ENCODE results near the gene ARRDC1.
"Not testable (repeated sequence)": the region's sequence is repeated elsewhere in the genome, so short reads cannot be mapped to it uniquely, and the experiment has no call there.

Gene ARRDC1

DNA sequence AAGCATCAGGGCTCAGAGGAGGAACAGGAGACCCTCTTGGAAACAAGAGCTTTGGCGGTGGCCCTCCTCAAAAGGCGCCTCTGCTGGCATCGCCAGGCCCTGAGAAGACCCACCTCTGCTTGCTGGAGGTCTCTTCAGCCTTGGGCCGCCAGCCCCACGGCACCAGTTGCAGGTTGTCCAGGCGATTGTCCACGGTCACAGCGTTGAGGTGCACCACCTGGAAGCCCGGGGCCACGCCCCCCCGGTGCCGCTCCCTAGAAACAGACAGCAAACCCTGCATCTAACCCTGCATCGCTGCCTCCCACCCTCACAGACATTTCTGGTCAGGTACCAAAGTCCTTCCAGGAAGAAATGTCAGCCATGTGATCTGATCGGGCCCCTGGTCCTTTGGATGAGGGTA lies 18.6 kb upstream of the ARRDC1 start:
- DNase-seq: no peak

DNA sequence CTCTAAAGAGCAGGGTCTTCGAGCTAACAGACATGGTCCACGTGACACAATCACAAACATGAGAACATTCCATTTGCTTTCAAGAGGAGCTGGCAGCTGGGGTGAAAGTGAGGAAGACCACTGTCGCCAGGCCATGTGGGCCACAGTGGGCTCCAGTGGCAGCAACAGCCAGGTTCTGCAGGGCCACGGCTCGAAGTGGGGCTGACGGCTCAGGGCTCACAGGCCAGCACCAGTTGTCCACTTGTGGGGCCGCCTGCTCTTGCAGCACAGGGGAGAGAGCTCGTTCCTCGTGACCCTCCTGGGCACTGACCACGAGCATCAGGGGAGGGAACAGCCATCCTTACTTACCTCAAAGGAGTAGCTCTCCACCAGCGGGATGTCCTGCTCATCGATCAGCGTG lies 17.2 kb upstream of the ARRDC1 start:
- no peak for DNase-seq

DNA sequence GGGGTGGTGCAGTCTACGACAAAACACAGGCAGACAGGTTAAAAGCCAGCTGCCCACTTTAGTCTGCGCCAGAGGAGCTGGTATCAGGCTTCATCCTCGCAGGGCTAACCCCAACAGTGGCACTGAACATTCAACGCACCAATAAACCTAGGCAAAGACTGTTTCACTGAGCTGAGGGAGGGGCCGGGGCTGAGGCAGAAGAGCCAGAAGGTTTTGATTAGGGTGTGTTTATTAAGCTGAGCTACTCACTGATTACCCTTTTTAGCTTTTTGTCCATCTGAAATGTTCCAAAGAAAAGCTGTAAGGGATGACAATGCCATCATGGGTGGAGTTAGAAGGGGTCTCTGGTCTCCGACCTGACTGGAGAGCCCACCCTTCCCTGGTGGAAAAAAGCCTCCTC lies 16.6 kb upstream of the ARRDC1 start:
- DNase-seq: no peak

DNA sequence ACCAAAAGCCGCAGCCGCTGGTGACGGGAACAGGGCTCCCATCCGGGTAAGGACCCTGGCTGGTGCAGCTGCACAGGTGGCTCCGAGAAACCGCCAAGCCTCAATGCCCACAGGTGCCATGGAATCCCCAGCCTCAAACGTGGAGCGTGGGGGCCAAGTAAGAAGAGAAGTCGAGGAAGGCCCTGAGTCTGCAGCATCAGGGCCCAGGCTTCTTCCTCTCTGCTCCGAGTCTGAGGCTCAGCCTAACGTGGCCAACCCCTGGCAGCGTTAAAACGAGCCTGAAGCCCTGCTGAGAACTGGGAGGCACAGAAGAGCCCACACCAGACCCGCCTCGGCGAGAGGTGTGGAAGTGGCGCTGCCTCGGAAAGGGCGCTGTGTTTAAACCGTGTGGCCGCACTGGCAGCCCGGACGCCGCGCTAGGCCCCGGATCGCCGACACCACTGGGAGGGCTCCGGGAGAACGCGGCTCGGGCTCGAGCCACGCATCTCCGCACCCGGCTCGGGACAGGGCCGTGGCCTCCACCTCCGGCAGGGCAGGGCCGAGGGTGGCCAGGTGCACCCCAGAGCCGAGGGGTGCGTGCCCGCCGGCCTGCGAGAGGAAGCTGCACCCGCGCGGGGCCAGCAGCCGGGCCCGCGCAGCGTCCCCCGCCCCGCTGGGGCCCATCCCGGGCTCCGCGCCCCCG lies 15.9 kb upstream of the ARRDC1 start:
- DNase-seq: no peak

DNA sequence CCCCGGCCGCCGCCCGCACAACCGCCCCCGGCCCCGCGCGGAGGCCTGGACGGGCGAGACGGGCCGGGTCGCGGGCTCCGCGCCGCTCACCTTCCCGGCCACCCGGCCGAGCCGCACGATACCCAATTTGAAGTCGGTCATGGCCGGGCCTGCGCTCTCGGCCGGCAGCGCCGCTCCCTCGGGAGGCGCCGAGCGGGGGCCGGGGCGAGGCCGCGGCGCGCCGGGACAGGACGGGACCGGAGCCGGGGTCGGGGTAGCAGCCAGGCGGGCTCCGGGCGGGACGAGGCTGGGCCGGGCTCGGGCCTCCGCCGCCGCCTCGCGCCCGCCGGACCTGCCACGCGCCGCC lies 15.4 kb upstream of the ARRDC1 start:
- no peak for DNase-seq

DNA sequence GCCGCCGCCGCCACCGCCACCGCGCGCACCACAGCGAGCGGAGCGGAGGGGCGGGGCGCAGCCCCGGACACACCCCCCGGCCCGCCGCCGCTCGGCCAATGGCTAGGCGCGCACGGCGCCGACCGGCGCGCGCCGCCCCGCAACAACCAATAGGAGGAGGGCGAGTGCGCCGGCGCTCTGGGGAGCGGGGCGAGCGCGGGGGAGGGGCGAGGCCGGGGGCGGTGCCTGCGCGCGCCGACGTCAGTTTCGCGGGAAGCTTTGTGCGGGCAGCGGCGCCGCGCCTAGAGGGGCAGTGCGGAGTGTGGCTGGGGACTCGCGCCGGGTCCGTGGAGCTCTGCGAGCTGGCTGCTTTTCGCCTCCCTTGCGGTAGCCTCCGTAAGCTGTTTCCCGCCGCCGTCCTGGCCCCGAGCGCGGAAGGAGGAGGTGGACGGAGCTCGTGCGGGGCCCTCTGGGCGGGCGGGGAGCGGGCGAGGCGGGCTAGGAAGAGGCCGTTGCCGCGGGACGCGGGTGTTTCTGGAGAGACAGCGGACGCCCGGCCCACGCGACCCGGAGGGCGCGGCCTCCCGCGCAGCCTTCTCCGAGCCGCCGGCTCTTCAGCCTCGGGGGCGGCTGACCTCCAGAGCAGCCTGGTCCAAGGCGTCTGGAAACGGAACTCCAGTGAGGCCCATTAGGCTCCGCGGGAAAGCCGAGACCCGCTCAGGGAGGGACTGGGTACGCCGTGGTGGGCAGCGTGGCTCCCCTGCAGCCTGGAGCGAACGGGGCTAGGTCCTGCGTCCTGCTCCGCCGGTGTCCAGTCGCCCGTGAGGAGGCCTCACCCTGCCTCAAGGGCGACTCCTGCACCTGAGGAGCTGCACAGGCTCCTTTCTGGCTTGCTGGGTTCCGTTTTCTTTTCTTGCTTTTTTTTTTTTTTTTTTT lies 14.8 kb upstream of the ARRDC1 start, which contains the start of gene ZMYND19:
Gene ZMYND19, minus strand, starts transcription at position 44 of the 915 bp plus-strand sequence. CDS start 249 bp downstream, outside the sequence.
- DNase-seq: peak; percentile 93

DNA sequence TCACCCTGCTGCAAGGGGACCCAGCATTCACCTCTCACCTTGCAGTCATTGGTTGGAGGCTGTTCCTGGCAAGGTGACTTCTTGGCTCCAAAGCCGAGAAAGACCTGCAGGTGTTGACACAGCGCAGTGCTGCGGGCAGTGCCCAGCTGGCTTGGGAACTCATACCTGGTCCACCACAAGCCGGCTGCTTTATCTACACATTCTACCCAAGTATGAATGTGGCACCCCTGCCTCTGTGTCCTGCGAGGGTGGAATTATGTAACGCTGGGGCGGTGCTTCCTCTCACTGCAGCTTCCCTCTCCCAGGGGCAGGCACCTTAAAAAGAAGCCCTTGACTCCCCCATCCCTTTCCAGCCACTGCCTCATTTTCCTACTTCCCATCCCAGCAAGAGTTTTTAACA lies 12.7 kb upstream of the ARRDC1 start:
- no peak for DNase-seq

DNA sequence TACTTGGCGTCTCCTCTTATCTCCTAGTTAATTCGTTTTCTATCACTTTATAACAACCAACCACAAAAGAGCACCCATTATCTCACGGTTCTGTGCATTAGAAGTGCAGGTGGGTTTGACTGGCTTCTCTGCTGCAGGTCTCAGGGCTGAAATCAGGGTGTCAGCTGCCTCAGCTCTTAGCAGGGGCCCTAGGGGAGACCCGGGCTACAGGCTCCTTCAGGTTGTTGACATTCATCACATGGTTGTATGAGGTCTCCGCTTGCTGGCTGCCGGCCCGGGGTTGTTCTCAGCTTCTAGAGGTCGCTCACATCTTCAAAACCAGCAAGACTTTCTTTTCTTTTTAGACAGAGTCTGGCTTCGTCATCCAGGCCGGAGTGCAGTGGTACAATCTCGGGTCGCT lies 12.3 kb upstream of the ARRDC1 start:
- no peak for DNase-seq

DNA sequence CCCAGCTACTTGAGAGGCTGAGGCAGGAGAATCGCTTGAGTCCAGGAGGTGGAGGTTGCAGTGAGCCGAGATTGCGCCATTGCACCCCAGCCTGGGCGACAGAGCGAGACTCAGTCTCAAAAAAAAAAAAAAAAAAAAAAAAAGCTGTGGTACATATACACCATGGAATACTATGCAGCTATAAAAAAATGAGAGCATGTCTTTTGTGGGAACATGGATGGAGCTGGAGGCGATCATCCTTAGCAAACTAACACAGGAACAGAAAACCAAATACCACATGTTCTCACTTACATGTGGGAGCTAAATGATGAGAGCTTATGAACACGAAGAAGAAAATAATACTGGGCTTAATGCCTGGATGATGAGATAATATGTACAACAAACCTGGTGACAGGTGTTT lies 8.9 kb upstream of the ARRDC1 start:
- DNase-seq: not testable (repeated sequence)

DNA sequence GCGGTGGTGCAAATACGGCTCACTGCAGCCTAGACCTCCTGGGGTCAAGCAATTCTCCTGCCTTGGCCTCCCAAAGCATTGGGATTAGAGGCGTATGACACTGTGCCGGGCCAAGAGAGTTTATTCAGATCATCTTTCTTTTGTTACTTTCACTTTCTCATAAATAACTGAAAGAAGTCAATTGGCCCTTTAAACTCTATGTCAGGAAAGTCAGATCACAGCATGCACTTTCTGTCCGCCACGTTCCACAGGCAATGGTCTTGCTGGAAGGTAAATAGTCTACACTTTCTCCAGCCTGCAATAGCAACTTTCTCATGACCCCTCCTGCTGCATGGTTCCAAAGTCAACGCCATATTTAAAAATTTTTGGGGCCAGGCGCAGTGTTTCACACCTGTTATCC lies 6.5 kb upstream of the ARRDC1 start:
- no peak for DNase-seq

DNA sequence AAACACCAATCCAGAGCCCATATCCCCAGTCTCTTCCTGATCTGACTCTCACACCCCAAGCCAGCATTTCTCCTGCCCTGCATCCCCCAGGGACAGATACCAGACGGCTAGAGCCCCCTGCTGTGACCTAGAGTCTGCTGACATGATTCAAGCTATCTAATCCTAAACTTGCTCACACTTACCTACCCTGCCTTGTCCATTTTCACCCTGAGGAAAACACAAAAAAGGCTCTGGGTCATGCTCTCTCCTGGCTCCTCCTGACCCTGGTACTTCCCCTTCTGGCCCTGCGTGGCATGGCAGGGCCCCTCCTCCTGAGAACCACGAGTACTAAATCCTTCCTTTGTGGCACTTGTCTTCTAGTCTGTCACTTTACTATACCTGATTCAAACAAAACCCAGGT lies 2.8 kb upstream of the ARRDC1 start:
- no peak for DNase-seq

DNA sequence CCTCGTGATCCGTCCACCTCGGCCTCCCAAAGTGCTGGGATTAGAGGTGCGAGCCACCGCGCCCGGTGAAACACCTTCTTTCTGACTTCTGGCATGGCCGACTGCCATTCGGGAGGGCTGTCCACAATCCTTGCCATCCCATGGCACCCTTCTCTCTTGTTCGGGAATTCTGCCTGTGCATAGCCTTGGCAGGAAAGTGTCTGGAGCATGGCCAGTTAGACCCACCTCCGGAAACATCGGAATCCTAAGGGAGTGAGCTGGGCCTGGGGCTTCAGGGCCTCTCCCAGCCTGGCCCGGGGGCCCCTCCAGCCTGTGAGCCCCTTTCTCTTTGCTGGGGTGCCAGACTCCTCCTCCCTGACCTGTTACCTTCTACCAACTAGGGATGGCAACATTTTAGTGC lies 1.6 kb upstream of the ARRDC1 start:
- DNase-seq: no peak

DNA sequence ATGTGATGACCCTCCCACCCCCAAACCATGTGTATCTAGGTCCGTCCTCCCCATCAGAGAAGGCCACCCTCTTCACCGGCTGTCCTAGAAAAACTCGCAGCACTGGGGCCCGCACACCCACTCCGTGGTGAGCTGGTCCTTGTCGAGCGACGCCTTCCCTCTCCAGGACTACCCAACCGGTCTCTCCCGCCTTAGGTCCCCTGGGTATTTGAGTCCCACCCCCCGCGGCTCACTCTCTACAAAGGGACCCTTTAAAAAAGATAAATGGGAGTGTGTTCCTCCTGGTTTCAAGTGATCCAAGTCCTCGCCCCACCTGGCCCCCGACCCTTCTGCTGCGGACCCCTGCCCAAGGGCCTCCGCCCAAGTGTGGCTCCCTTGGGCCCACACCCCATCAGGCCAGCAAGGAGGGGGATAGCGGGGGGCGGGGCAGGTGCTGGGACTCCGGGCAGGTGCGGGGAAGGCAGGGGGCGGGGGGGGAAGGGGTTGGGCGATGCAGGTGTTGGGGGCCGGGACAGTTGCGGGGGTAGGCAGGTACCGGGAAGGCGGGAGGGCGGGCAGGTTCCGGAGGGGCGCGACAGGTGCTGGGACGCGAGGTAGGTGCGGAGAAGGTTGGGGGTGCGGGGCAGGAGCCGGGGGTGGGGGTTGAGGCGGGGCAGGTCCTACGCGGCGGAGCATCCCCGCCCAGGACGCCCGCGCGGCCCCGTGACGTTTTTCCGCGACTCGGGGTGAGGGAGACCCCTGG lies 970 bp upstream of the ARRDC1 start:
- DNase-seq: no peak

DNA sequence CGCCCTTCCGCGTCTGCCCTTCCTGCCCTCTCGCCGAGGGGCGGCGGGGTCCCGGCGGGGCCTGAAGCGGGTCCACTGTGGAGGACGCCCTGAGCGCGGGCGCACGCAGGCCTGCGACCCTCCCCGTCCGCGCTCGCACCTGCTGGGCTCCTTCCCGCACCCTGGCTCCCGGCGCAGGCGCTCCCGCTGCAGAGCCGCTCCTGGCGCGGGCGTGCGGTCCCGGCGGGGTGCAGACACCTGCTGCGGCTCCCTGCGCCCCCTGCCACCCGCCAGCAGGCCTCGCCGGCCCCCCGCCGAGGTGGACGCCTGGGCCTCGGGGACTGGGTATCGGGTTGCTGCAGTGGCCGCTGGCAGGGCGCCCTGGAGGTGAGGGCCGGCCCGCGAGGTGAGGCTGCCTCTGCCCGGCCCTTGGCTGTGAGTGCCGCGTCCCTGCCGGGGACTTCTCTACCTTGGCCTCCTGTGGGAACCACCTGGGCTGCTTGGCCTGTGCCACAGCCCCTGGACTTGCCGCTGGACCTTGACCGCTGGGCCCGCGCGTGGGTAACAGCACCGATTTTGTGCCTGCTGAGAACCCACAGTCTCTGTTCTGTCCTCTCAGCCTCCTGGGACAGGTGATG lies 627 bp downstream of the ARRDC1 start:
- DNase-seq: no peak

DNA sequence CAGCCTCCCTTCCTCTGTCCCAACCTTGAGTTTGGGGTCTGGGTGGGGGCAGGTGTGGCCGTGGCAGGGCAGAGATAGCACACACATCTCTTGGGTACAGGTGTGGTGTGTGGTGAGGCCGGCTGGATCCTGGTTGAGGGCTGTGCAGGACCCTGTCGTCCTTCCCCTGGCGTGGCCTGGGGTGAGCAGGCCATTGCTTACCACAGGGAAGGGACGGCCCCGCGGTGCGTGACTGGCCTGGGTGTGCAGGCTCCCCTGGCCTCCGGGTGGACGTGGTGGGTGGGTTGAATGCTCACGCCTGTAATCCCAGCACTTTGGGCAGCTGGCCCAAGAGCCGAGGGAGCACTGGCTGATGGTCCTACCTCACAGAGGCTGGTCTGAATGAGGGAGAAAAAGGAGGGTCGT lies 1.2 kb downstream of the ARRDC1 start:
- no peak for DNase-seq

DNA sequence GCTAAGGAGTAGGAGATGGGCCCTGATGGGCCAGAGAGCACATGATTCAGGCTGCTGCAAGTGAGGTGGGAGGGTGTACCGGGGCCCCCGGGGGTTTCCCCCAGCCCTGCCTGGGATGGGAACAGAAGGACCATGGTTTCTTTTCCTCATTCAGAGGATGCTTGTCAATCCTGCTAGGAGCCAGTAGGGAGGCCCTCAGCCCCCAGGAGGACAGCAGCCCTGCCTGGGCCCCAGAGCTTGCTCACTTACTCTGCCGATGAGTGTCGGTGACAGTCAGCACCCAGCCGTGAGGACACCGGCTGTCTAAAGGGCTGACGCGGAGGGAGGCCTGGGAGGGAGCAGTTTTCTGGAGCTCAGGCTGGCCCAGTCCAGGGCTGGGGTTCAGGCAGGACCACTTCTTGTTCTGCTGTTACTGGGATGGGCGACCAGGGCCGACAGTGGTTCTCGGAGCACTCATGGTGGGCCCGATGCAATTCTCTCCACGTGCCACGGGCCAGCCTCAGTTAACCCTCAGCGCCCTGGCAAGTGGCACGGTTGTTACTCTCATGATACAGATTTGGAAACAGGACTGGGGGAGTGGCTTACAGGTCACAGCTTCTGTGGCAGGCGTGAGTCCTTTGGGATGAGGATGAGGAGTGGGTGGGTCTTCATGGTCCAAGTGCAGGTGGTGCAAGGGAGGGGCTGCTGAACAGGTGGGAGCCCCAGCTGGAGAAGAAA lies 1.8 kb downstream of the ARRDC1 start:
- no peak for DNase-seq

DNA sequence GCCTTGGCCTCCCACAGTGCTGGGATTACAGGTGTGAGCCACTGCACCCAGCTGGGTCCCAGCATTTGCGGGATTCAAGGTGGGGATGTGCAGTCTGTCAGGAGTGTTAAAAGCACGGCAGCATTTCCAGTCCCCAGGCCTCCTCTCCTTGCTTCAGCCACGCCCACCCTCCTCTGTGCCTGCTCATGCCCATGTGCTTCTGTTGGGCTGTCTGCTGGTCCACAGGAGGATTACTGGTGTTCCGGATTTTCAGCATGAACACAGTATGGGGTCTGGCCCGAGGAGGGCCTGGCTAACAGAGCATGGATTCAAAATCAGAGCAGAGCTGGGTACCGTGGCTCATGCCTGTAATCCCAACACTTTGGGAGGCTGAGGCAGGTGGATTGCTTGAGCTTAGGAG lies 5.5 kb downstream of the ARRDC1 start:
- no peak for DNase-seq

DNA sequence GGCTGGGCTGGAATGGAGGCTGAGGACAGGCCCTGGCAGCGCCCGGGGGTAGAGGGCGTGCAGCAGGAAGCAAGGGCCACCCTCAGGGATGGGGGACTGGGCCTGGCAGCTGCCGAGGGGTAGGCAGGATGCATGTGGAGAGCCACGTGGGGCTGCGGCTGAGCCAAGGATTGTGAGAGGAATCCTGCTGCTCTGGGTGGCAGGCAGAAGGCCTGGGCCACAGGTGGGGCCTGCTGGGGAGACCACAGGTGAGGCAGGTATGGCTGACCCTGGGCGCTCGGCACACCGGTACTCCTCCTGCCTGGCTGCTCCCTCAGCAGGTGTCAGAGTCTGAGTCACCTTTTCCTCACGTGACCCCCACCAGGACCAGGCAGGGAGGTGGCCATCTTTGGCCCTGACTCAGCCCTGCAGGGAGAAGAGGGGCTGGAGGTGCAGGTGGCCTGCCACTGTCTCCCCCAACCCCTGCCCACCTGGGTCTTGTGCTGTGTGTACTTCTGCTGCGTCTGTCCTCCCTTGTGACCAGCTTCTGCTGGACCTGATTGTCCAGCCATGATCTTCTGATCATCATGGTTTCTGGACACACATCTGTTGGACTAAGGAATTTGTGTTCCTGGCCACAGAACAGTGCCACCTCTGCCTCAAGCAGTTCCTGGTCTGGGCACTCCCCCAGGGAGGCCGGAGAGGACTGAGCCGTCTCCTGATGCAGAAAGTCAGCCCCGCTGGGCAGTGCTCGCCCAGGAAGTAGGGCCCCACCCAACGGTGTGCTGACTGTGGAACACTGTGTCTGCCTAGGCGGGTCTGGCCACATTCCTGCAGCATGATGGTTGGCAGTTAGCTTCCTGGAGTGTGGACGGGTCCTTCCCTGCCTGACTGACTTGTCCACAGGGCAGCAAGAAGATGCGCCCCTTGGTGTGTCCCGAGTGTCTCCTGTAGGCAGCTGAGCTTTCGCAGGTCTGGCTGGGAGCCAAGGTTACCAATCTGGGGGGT lies 6.4 kb downstream of the ARRDC1 start:
- DNase-seq: no peak

DNA sequence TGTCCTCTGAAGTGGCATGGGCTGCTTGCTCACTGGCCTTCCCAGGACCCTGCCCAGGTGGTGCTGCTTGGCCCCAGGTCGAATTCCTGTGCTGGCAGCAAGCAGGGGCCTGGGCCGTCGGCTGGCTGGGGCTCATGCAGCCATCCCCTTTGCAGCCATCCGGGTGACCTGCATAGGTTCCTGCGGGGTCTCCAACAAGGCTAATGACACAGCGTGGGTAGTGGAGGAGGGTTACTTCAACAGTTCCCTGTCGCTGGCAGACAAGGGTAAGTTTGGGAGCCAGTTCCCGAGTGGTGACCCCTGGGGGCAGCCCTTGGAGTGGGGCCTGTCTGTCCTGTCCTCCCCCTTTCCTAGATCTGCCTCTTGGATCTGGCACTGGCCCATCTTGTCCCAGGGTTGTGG lies 7.3 kb downstream of the ARRDC1 start:
- DNase-seq: no peak

DNA sequence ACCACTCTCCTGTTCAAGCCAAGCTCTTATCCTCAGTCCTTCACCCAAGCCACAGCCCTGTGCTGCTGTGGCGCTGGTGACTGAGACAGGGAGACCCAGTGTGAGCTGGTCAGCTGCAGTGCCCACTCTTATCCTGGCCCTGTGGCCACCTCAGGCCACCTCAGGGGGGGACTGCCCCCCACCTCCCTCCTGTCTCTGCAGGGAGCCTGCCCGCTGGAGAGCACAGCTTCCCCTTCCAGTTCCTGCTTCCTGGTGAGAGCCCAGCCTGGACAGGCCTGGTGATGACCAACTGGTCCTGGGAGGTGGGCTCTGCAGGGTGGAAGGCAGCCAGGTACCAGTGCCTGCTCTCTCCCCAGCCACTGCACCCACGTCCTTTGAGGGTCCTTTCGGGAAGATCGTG lies 7.8 kb downstream of the ARRDC1 start:
- DNase-seq: no peak
